IMR-90 (cell line): ENCODE measurements around the gene TXNDC11. TPM values are rescaled to one million over a fixed set of nuclear protein-coding genes. Genes with fewer than 3 reads are reported as not detected.

Experiments used
- ATAC-seq: fragments of 200-7000 bp; cut with Tn5 transposase; 2 replicates; pipeline ENCODE4 v1.9.1; 2020; ENCODE audit warnings: low read depth, mild to moderate bottlenecking, moderate library complexity
- BruUV-seq: library from RNA; stranded (reverse); fragments of 400-500 nt; replicated peaks from 2 replicates; lab custom pipeline; 2021; lab: Mats Ljungman, UMichigan
- CTCF ChIA-PET: fragments of 300-600 bp; formaldehyde crosslinking; extraction: SDS; loops from one replicate; lab custom pipeline; 2021; ENCODE audit warnings: antibody characterized with exemption; lab: Yijun Ruan, JAX
- POLR2A ChIA-PET: fragments of 300-600 bp; sonication (Branson Sonifier 250); formaldehyde crosslinking; loops from one replicate; lab custom pipeline; 2022; ENCODE audit warnings: antibody characterized with exemption; ENCODE audit not compliant: unreplicated experiment; lab: Charles Lee
- DNase-seq: peaks from one replicate; pipeline ENCODE4 v3.0.0; 2013
- H2AFZ ChIP-seq: replicated peaks from 2 replicates; pipeline ENCODE3; 2013; ENCODE audit warnings: low read length, mild to moderate bottlenecking; ENCODE audit not compliant: poor library complexity
- H2AK5ac ChIP-seq: 2 replicates; pipeline ENCODE4 v1.6.1; 2013; ENCODE audit warnings: low read depth, low read length, inconsistent platforms
- H2AK9ac ChIP-seq: replicated peaks from 2 replicates; pipeline ENCODE3; 2013; ENCODE audit warnings: mild to moderate bottlenecking, low read depth, low read length, moderate library complexity; ENCODE audit not compliant: poor library complexity
- H2BK120ac ChIP-seq: 2 replicates; pipeline ENCODE4 v1.6.1; 2013; ENCODE audit warnings: low read depth, low read length, inconsistent platforms
- H2BK15ac ChIP-seq: 3 replicates; pipeline ENCODE4 v1.6.1; 2013; ENCODE audit warnings: low read depth, low read length, inconsistent platforms
- H2BK20ac ChIP-seq: 2 replicates; pipeline ENCODE4 v1.6.1; 2013; ENCODE audit warnings: low read depth, mild to moderate bottlenecking, inconsistent platforms, low read length, moderate library complexity
- H2BK5ac ChIP-seq: 2 replicates; pipeline ENCODE4 v1.6.1; 2013; ENCODE audit warnings: mild to moderate bottlenecking, low read depth, low read length, inconsistent platforms; ENCODE audit not compliant: poor library complexity, severe bottlenecking
- H3K14ac ChIP-seq: replicated peaks from 2 replicates; pipeline ENCODE4 v1.6.1; 2013; ENCODE audit warnings: low read depth, low read length, inconsistent platforms
- H3K18ac ChIP-seq: 2 replicates; pipeline ENCODE4 v1.6.1; 2013; ENCODE audit warnings: low read depth, low read length, control low read depth
- H3K23ac ChIP-seq: 2 replicates; pipeline ENCODE4 v1.6.1; 2013; ENCODE audit warnings: low read depth, low read length, inconsistent platforms
- H3K27ac ChIP-seq: 2 replicates; pipeline ENCODE4 v1.5.1; 2013; ENCODE audit warnings: mild to moderate bottlenecking, control low read depth, low read length; ENCODE audit not compliant: insufficient read depth
- H3K27me3 ChIP-seq: 2 replicates; pipeline ENCODE4 v1.6.1; 2013; ENCODE audit warnings: low read length; ENCODE audit not compliant: control insufficient read depth, insufficient read depth
- H3K36me3 ChIP-seq: 2 replicates; pipeline ENCODE4 v1.6.1; 2013; ENCODE audit warnings: low read length, mixed read lengths; ENCODE audit not compliant: control insufficient read depth, insufficient read depth
- H3K4ac ChIP-seq: 2 replicates; pipeline ENCODE4 v1.6.1; 2013; ENCODE audit warnings: low read depth, low read length, inconsistent platforms
- H3K4me1 ChIP-seq: 2 replicates; pipeline ENCODE4 v1.6.1; 2013; ENCODE audit warnings: low read length, mixed read lengths; ENCODE audit not compliant: control insufficient read depth, insufficient read depth
- H3K4me2 ChIP-seq: 2 replicates; pipeline ENCODE4 v1.6.1; 2013; ENCODE audit warnings: low read depth, mild to moderate bottlenecking, control low read depth, low read length, moderate library complexity
- H3K4me3 ChIP-seq: 2 replicates; pipeline ENCODE4 v1.5.1; 2013; ENCODE audit warnings: low read depth, mild to moderate bottlenecking, control low read depth, low read length, moderate library complexity; ENCODE audit not compliant: insufficient read depth
- H3K56ac ChIP-seq: 2 replicates; pipeline ENCODE4 v1.6.1; 2013; ENCODE audit warnings: low read length, inconsistent platforms; ENCODE audit not compliant: insufficient read depth; ENCODE audit errors: extremely low read depth
- H3K79me1 ChIP-seq, 2 experiments: 2 replicates each; pipeline ENCODE4 v1.6.1; 2013; ENCODE audit warnings: low read length in 2 of 2, inconsistent platforms in 1 of 2, low read depth in 1 of 2
- H3K9ac ChIP-seq: 2 replicates; pipeline ENCODE4 v1.6.1; 2013; ENCODE audit warnings: low read depth, low read length, control low read depth
- H3K9me1 ChIP-seq: 2 replicates; pipeline ENCODE4 v1.6.1; 2013; ENCODE audit warnings: low read length, inconsistent platforms; ENCODE audit not compliant: insufficient read depth
- H3K9me3 ChIP-seq: 2 replicates; pipeline ENCODE4 v1.6.1; 2013; ENCODE audit warnings: low read length; ENCODE audit not compliant: control insufficient read depth, insufficient read depth
- H4K20me1 ChIP-seq: 2 replicates; pipeline ENCODE4 v1.6.1; 2013; ENCODE audit warnings: low read length, inconsistent platforms; ENCODE audit not compliant: insufficient read depth
- H4K5ac ChIP-seq: 2 replicates; pipeline ENCODE4 v1.6.1; 2013; ENCODE audit warnings: mild to moderate bottlenecking, low read depth, low read length, control low read depth
- H4K8ac ChIP-seq, 2 experiments: 2 replicates each; pipeline ENCODE4 v1.6.1; 2013; ENCODE audit warnings: low read depth in 2 of 2, low read length in 2 of 2, control low read depth in 1 of 2, inconsistent platforms in 1 of 2
- H4K91ac ChIP-seq: 2 replicates; pipeline ENCODE4 v1.6.1; 2013; ENCODE audit warnings: low read depth, low read length, inconsistent platforms; ENCODE audit not compliant: insufficient read depth
- BHLHE40 ChIP-seq: fragments of 150-350 bp; IDR thresholded peaks from 2 replicates; pipeline ENCODE4 v1.6.1; 2016; ENCODE audit warnings: mild to moderate bottlenecking, low read depth, low read length
- CEBPB ChIP-seq: IDR thresholded peaks from 2 replicates; pipeline ENCODE4 v1.6.1; 2012; ENCODE audit warnings: low read depth, low read length, improper control_type of control experiment
- FOS ChIP-seq: fragments of 150-350 bp; IDR thresholded peaks from 2 replicates; pipeline ENCODE4 v1.6.1; 2016; ENCODE audit warnings: low read depth, low read length
- MXI1 ChIP-seq: IDR thresholded peaks from 2 replicates; pipeline ENCODE4 v1.6.1; 2012; ENCODE audit warnings: low read depth, mild to moderate bottlenecking, low read length, moderate library complexity, borderline replicate concordance
- RAD21 ChIP-seq: IDR thresholded peaks from 2 replicates; pipeline ENCODE4 v1.6.1; 2012; ENCODE audit warnings: low read length, improper control_type of control experiment
- WGBS, 2 experiments: methylation state at CpG; one replicate each; pipeline versions ENCODE4 v1.1.5 to v1.1.7; 2013; ENCODE audit warnings: missing lambda C conversion rate in 2 of 2; ENCODE audit not compliant: insufficient read length in 1 of 2; ENCODE audit errors: extremely low coverage in 2 of 2; 5-methylcytosine and 5-hydroxymethylcytosine counted together
- dilution Hi-C: fragments of 300-500 bp; cut with HindIII; formaldehyde crosslinking; loops from one replicate; pipeline ENCODE4 v1.14.3; 2018; ENCODE audit warnings: low sequenced_read_pairs; ENCODE audit not compliant: unreplicated experiment
- in situ Hi-C: fragments of 300-500 bp; cut with MboI; formaldehyde crosslinking; loops from 3 replicates; pipeline ENCODE4 v1.14.3; 2019; ENCODE audit warnings: low sequenced_read_pairs, inconsistent platforms, mixed read lengths
- intact Hi-C: fragments of 100-400 bp; cut with micrococcal nuclease; formaldehyde crosslinking; loops from 2 replicates; pipeline ENCODE4 v1.10.0; 2022
- polyA plus RNA-seq, 3 experiments: library from polyadenylated mRNA; depleted of rRNA; stranded (reverse); fragments of >200 nt; gene quantifications; 2 replicates each; pipeline ENCODE4 v1.2.3, GENCODE V29; 2012; ENCODE audit warnings: low replicate concordance in 1 of 3
- total RNA-seq: library from RNA; depleted of rRNA; stranded (reverse); fragments of >200 nt; gene quantifications from 2 replicates; pipeline ENCODE4 v1.2.3, GENCODE V29; 2012

Gene TXNDC11
- total and polyA plus RNA-seq, 2 of the 4 experiments (the other 2 are of a cell fraction), result 25.3 to 42.9 TPM

DNA sequence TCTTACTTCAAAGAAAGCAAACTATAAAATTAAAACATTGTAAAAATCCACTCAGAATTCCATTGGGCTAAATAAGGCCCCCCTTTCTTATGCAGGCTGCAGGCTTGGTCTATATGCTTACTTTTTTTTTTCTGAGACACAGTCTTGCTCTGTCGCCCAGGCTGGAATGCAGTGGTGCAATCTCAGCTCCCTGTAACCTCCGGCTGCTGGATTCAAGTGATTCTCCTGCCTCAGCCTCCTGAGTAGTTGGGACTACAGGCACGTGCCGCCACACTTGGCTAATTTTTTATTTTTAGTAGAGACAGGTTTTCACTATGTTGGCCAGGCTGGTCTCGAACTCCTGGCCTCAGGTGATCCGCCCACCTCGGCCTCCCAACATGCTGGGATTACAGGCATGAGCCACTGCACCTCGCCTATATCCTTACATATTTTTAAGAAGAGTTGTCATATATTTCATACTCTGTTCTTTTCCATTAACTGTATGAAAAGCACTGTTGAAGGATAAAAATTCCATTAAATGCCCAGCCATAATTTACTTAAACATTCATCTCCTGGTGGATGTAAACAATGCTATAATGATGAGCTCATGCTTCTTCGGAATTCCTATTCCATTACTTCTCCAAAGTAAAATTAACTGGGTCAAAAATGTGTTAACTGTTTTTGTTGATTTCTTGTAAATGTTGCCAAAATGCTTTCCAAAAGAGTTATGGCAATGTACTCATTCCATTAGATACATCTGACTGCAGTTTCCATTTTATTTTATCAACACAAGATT is 56.6 kb downstream of the TXNDC11 start:
- Histone ChIP-seq H3K4ac (no peak overlapping the region), H4K20me1 (peaks cover 49% of the 10 kb centered on the region), H3K27ac (peak overlapping the region; percentile 78; the same call in 1 of the 2 replicates), H2BK15ac (no peak overlapping the region), H3K79me1 (peaks cover 28 to 68% of the 10 kb centered on the region in 2 experiments), H4K8ac (peak overlapping the region in 1 of 2 experiments; percentile 7; a peak in 1 of 4 replicates), H2AFZ (no peak overlapping the region), H2BK120ac (no peak overlapping the region), H3K14ac (no peak overlapping the region), H3K23ac (no peak overlapping the region), H3K36me3 (peaks cover 30% of the 10 kb centered on the region), H3K4me3 (no peak overlapping the region), H3K9ac (no peak overlapping the region), H2AK9ac (no peak overlapping the region), H3K18ac (no peak overlapping the region; the same call in 1 of the 2 replicates), H4K5ac (no peak overlapping the region), H3K4me2 (no peak overlapping the region), H2BK20ac (no peak overlapping the region), H3K9me3 (no peaks in the 10 kb centered on the region), H3K4me1 (peaks cover 22% of the 10 kb centered on the region), H2BK5ac (peak overlapping the region; percentile 83), H3K9me1 (peaks cover 21% of the 10 kb centered on the region), H2AK5ac (no peak overlapping the region), H3K56ac (no peak overlapping the region), H3K27me3 (no peaks in the 10 kb centered on the region), H4K91ac (no peak overlapping the region)
- ATAC-seq, result peak; percentile 61
- in situ Hi-C loops, result no loop called here
- DNase-seq, result peak; percentile 69
- TF ChIP-seq CEBPB (peak; percentile 75), BHLHE40 (peak; percentile 45; the same call in 1 of the 2 replicates), RAD21 (no peak), MXI1 (no peak), FOS (no peak)
- ChIA-PET POLR2A (no interaction called here), CTCF (no interaction called here)
- intact Hi-C loops, result no loop called here
- dilution Hi-C loops, result no loop called here
- no TSS peak for BruUV-seq
- no CpG with 5 or more reads among the region's 9 CpGs for WGBS, 2 experiments
